Activated CD4-positive, alpha-beta T cell treated with anti-CD3 and anti-CD28 coated beads for 24 hours (primary cell): ENCODE data around the gene SLC19A1.

ENCODE experiments used
- DNase-seq, 2 donors: peaks; one replicate each; pipeline ENCODE4 v3.0.0-alpha.2; 2020; ENCODE audit warnings: low read depth in 2 of 2

The SLC19A1 gene

GRCh38 chr21:45545236-45545570 lies 3.0 kb upstream of the SLC19A1 start:
- no peak for DNase-seq

GRCh38 chr21:45544449-45545235 lies 2.4 kb upstream of the SLC19A1 start:
- no peak for DNase-seq

- DNase-seq = no peak
These were observed 1.6 kb upstream of the SLC19A1 start for GRCh38 chr21:45543710-45544448.

- DNase-seq = no peak
These were observed 1.1 kb upstream of the SLC19A1 start for GRCh38 chr21:45543371-45543709.

- DNase-seq = no peak
These were observed 579 bp upstream of the SLC19A1 start for GRCh38 chr21:45542667-45543370.

- peak; percentile 70 to 76 for DNase-seq
These were observed 810 bp downstream of the SLC19A1 start for GRCh38 chr21:45541221-45542039.

- DNase-seq = no peak
These were observed 1.7 kb downstream of the SLC19A1 start for GRCh38 chr21:45540601-45540970.

- no peak for DNase-seq
These were observed 2.2 kb downstream of the SLC19A1 start for GRCh38 chr21:45539796-45540600.

- no peak for DNase-seq
These were observed 3.0 kb downstream of the SLC19A1 start for GRCh38 chr21:45539046-45539795.

GRCh38 chr21:45538381-45539045 lies 3.7 kb downstream of the SLC19A1 start:
- no peak for DNase-seq

- no peak for DNase-seq
These were observed 4.4 kb downstream of the SLC19A1 start for GRCh38 chr21:45537746-45538291.

GRCh38 chr21:45537111-45537745 lies 5.0 kb downstream of the SLC19A1 start:
- DNase-seq = no peak

GRCh38 chr21:45536301-45537081 lies 5.7 kb downstream of the SLC19A1 start:
- no peak for DNase-seq

GRCh38 chr21:45535341-45536081 lies 6.7 kb downstream of the SLC19A1 start:
- no peak for DNase-seq

GRCh38 chr21:45534636-45535331 lies 7.5 kb downstream of the SLC19A1 start:
- no peak for DNase-seq

- DNase-seq = no peak
These were observed 8.2 kb downstream of the SLC19A1 start for GRCh38 chr21:45533846-45534635.
